Mononuclear cell (primary cell): ENCODE results near the gene CACNG4. TPM values are rescaled to one million over a fixed set of nuclear protein-coding genes. Genes with fewer than 3 reads are reported as not detected.

Experiments
- H3K27me3 ChIP-seq: 2 replicates; pipeline ENCODE4 v1.6.0; 2011; ENCODE audit warnings: low read length, control low read depth; ENCODE audit not compliant: insufficient read depth
- H3K4me1 ChIP-seq: 2 replicates; pipeline ENCODE4 v1.5.1; 2011; ENCODE audit warnings: mild to moderate bottlenecking, low read length, control low read depth; ENCODE audit not compliant: insufficient read depth
- H3K4me3 ChIP-seq: 2 replicates; pipeline ENCODE4 v1.5.1; 2011; ENCODE audit warnings: mild to moderate bottlenecking, low read length, moderate library complexity
- H3K9me3 ChIP-seq: 2 replicates; pipeline ENCODE4 v1.5.1; 2011; ENCODE audit warnings: low read depth, mild to moderate bottlenecking, control low read depth, low read length
- total RNA-seq: library from RNA; depleted of rRNA; stranded (reverse); fragments of >200 nt; gene quantifications from one replicate; pipeline ENCODE4 v1.2.3, GENCODE V29; 2012

Gene CACNG4
- total RNA-seq, 1 donor, result not detected

- no peak overlapping the region for H3K4me3 ChIP-seq
- no peaks in the 10 kb centered on the region for H3K9me3 ChIP-seq
- H3K4me1 ChIP-seq, result no peaks in the 10 kb centered on the region
- H3K27me3 ChIP-seq, result no peaks in the 10 kb centered on the region
Measured at GRCh38 chr17:66980896-66981295, 16.4 kb downstream of the CACNG4 start.

GRCh38 chr17:66981983-66982508, 17.5 kb downstream of the CACNG4 start:
- H3K9me3 ChIP-seq, result no peaks in the 10 kb centered on the region
- H3K4me1 ChIP-seq, result no peaks in the 10 kb centered on the region
- H3K4me3 ChIP-seq, result no peak overlapping the region
- no peaks in the 10 kb centered on the region for H3K27me3 ChIP-seq

- no peaks in the 10 kb centered on the region for H3K27me3 ChIP-seq
Measured at GRCh38 chr17:66983414-66984021, 19.0 kb downstream of the CACNG4 start.

GRCh38 chr17:66984730-66985129, 20.2 kb downstream of the CACNG4 start:
- Histone ChIP-seq H3K9me3 (no peaks in the 10 kb centered on the region), H3K4me1 (no peaks in the 10 kb centered on the region), H3K4me3 (no peak overlapping the region), H3K27me3 (no peaks in the 10 kb centered on the region)

More at GRCh38 chr17:66983414-66984021, 19.0 kb downstream of the CACNG4 start:
- H3K4me3 ChIP-seq, result no peak overlapping the region
- no peaks in the 10 kb centered on the region for H3K9me3 ChIP-seq
- no peaks in the 10 kb centered on the region for H3K4me1 ChIP-seq

GRCh38 chr17:66985338-66986237, 21.1 kb downstream of the CACNG4 start:
- H3K27me3 ChIP-seq, result no peaks in the 10 kb centered on the region
- H3K4me1 ChIP-seq, result no peaks in the 10 kb centered on the region
- H3K4me3 ChIP-seq, result no peak overlapping the region
- no peaks in the 10 kb centered on the region for H3K9me3 ChIP-seq

- H3K4me3 ChIP-seq, result no peak overlapping the region
- H3K27me3 ChIP-seq, result no peaks in the 10 kb centered on the region
- H3K9me3 ChIP-seq, result no peaks in the 10 kb centered on the region
- H3K4me1 ChIP-seq, result no peaks in the 10 kb centered on the region
Measured at GRCh38 chr17:66986659-66987058, 22.2 kb downstream of the CACNG4 start.

GRCh38 chr17:66987059-66987616, 22.6 kb downstream of the CACNG4 start:
- H3K4me1 ChIP-seq, result no peaks in the 10 kb centered on the region
- no peak overlapping the region for H3K4me3 ChIP-seq
- no peaks in the 10 kb centered on the region for H3K9me3 ChIP-seq
- no peaks in the 10 kb centered on the region for H3K27me3 ChIP-seq

GRCh38 chr17:66988069-66988798, 23.7 kb downstream of the CACNG4 start:
- Histone ChIP-seq H3K27me3 (no peaks in the 10 kb centered on the region), H3K4me1 (no peaks in the 10 kb centered on the region), H3K4me3 (no peak overlapping the region), H3K9me3 (no peaks in the 10 kb centered on the region)

DNA sequence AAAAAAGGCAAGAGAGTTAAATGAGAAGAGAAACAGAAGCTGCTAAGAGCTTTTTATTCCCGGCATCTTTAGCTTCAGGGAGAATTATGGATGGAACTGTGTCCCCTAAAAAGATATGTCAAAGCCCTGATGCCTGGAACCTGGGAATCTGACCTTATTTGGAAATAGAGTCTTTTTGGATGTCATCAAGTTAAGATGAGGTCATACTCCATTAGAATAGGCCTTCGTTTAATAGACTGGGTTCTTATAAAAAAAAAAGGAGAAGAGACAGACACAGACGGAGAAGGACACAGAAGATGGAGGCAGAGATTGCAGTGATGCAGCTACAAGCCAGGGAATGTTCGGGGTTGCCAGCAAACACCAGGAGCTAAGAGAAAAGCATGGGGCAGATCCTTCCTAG, 24.6 kb downstream of the CACNG4 start:
- Histone ChIP-seq H3K4me1 (no peaks in the 10 kb centered on the region), H3K9me3 (no peaks in the 10 kb centered on the region), H3K27me3 (no peaks in the 10 kb centered on the region), H3K4me3 (no peak overlapping the region)

- H3K4me3 ChIP-seq, result no peak overlapping the region
- H3K4me1 ChIP-seq, result no peaks in the 10 kb centered on the region
- no peaks in the 10 kb centered on the region for H3K9me3 ChIP-seq
- no peaks in the 10 kb centered on the region for H3K27me3 ChIP-seq
Measured at GRCh38 chr17:66989579-66989978, 25.1 kb downstream of the CACNG4 start.

DNA sequence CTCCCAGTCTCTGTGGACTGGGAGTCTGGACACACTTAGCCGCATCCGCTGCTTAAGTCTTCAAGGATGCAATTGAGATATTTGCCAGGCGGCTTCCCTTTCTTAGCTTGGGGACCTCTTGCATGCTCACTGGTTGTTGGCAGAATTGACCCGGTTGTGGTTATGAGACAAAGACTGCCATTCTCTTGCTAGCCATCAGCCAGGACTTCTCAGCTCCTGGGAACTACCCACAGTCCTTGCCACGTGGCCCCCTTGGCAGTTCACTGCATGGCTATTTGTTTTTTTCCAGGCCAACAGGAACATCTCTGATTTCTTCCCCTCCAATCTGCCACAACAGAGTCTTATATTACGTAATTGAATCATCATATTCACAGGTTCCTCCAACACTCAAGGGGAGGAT, 25.5 kb downstream of the CACNG4 start:
- H3K9me3 ChIP-seq, result no peaks in the 10 kb centered on the region
- H3K27me3 ChIP-seq, result no peaks in the 10 kb centered on the region
- H3K4me3 ChIP-seq, result no peak overlapping the region
- H3K4me1 ChIP-seq, result no peaks in the 10 kb centered on the region

- Histone ChIP-seq H3K27me3 (no peaks in the 10 kb centered on the region), H3K9me3 (no peaks in the 10 kb centered on the region), H3K4me3 (no peak overlapping the region), H3K4me1 (no peaks in the 10 kb centered on the region)
Measured at GRCh38 chr17:66992911-66993442, 28.5 kb downstream of the CACNG4 start.

DNA sequence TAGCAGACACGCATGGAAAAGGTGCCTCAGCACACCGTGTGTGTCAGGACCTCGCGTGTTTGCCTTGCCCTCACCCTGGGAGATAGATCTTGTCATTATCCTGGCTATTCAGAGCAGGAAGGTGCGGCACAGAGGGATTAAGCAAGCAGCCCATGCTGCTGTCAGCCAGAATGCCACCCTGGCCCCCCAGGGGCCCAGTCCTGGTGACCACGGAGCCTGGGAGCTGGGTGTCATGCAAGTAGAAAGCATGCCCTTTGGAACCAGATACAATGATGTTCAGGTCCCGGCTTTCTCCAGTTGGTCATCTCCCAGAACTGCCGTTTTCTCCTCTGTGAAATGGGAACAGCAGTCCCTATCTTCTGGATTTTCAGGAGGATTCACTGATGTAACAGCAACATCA, 29.9 kb downstream of the CACNG4 start:
- Histone ChIP-seq H3K4me3 (no peak overlapping the region), H3K4me1 (no peaks in the 10 kb centered on the region), H3K27me3 (no peaks in the 10 kb centered on the region), H3K9me3 (no peaks in the 10 kb centered on the region)

DNA sequence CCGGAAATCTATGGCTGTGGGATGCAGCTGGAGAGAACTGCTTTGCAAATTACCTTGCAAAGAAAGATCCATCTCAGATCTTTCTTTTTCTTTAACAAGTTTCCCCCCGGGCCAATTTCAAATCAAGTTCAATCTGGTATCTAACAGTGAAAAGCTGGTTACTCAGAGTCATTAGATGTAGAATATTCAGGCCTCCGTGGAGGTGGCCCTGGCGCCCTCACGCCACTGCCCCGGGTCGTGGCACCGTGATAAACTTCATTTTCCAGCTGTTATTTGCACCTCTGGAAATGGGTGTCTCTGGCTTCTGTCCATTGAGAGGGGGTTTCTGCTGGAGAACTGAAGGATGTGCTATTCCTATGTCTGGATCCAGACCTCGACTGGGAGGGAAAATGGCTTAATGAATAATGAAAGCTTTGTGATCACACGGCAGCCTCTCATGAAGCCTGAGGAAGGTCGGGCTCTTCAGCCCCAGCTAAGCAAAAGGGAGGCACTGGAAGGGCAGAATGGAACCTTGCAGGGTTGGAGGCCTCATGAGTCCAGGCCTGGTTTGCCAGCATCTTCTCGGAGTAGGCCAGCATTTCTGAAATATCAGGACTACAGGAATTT, 30.5 kb downstream of the CACNG4 start:
- Histone ChIP-seq H3K9me3 (no peaks in the 10 kb centered on the region), H3K4me3 (no peak overlapping the region), H3K4me1 (no peaks in the 10 kb centered on the region), H3K27me3 (no peaks in the 10 kb centered on the region)
